Thyroid gland (tissue), 4 donors: ENCODE data around the gene TMEM126A. TPM values are rescaled to one million over a fixed set of nuclear protein-coding genes. Genes with fewer than 3 reads are reported as not detected.

Experiments used
- DNase-seq, 2 donors: peaks; one replicate each; pipeline ENCODE4 v3.0.0-alpha.2; 2019
- H3K27ac ChIP-seq, 3 donors: fragments of 200-600 bp; sonication (generic); 1 replicate in 2 of 3; 2 replicates in 1 of 3; pipeline ENCODE4 v1.5.1; 2016 to 2019; ENCODE audit warnings: mild to moderate bottlenecking in 1 of 3, moderate library complexity in 1 of 3
- H3K27me3 ChIP-seq: fragments of 200-600 bp; sonication (generic); one replicate; pipeline ENCODE4 v1.5.1; 2019
- H3K36me3 ChIP-seq, 2 donors: fragments of 200-600 bp; sonication (generic); one replicate each; pipeline ENCODE4 v1.5.1; 2016 to 2019
- H3K4me1 ChIP-seq, 2 donors: fragments of 200-600 bp; sonication (generic); one replicate each; pipeline ENCODE4 v1.5.1; 2017 to 2019
- H3K4me3 ChIP-seq, 3 donors: fragments of 200-600 bp; sonication (generic); replicated peaks in 1 of 3; 1 replicate in 2 of 3; 2 replicates in 1 of 3; pipeline ENCODE4 v1.5.1; 2016; ENCODE audit warnings: mild to moderate bottlenecking in 1 of 3
- H3K9me3 ChIP-seq: fragments of 200-600 bp; sonication (generic); one replicate; pipeline ENCODE4 v1.5.1; 2017
- CTCF ChIP-seq, 6 experiments: fragments of 200-600 bp in 3 of 6; fragments of 450-650 bp in 3 of 6; sonication (generic) in 3 of 6; IDR thresholded peaks; one replicate each; pipeline ENCODE4 v1.5.1; 2016 to 2019; ENCODE audit warnings: antibody characterized with exemption in 6 of 6, mild to moderate bottlenecking in 2 of 6, inconsistent platforms in 1 of 6, moderate library complexity in 1 of 6
- POLR2A ChIP-seq, 2 donors: fragments of 450-650 bp; IDR thresholded peaks; one replicate each; pipeline ENCODE4 v1.6.1; 2017; ENCODE audit warnings: antibody characterized with exemption in 2 of 2, mild to moderate bottlenecking in 2 of 2, moderate library complexity in 1 of 2
- WGBS, 2 donors: methylation state at CpG; one replicate each; pipeline ENCODE4 v1.1.5; 2017; 5-methylcytosine and 5-hydroxymethylcytosine counted together
- intact Hi-C: fragments of 100-400 bp; cut with DNase I; formaldehyde crosslinking; loops from one replicate; pipeline ENCODE4 v1.15.1; 2023
- total RNA-seq, 4 donors: library from RNA; depleted of rRNA; stranded (reverse); fragments of >200 nt; gene quantifications; one replicate each; pipeline ENCODE4 v1.2.3, GENCODE V29; 2016

TMEM126A gene
- total RNA-seq, 4 donors from 2014 or later, result 24.1 to 31.7 (median 27.1) TPM

GRCh38 chr11:85685125-85685819 lies 37.5 kb downstream of the TMEM126A start:
- intact Hi-C loops, result no loop called here
- Histone ChIP-seq H3K4me3 (peak overlapping the region in 1 of 3 donors; percentile 7), H3K4me1 (peaks cover 4 to 5% of the 10 kb centered on the region in 2 donors), H3K27me3 (no peaks in the 10 kb centered on the region), H3K36me3 (no peaks in the 10 kb centered on the region), H3K9me3 (no peaks in the 10 kb centered on the region), H3K27ac (no peak overlapping the region)
- TF ChIP-seq POLR2A (IDR thresholded peaks at IDR 0.05) (no peak), CTCF (IDR thresholded peaks at IDR 0.05) (no peak)
- 68 to 72% methylated on average over 15 of the region's 15 CpGs for WGBS, 2 donors
- DNase-seq, result no peak

GRCh38 chr11:85685820-85686459 lies 38.2 kb downstream of the TMEM126A start, which contains the start of gene CCDC89:
Gene CCDC89, minus strand, starts transcription at chr11:85686195. Its CDS starts 65 bp downstream, at chr11:85686130.
- no peak for TF ChIP-seq CTCF (IDR thresholded peaks at IDR 0.05)
- no peak for TF ChIP-seq POLR2A (IDR thresholded peaks at IDR 0.05)
- Histone ChIP-seq H3K27ac (no peak within 1 kb of the TSS), H3K36me3 (no peaks in the 10 kb centered on the region), H3K4me3 (peak within 1 kb of the TSS in 1 of 3 donors; percentile 7), H3K27me3 (no peaks in the 10 kb centered on the region), H3K9me3 (no peaks in the 10 kb centered on the region), H3K4me1 (peaks cover 4 to 5% of the 10 kb centered on the region in 2 donors)
- peak; percentile 15 to 22 for DNase-seq
- intact Hi-C loops, result no loop called here
- 50 to 59% methylated on average over 13 of the region's 13 CpGs for WGBS, 2 donors

GRCh38 chr11:85694385-85694980 lies 46.7 kb downstream of the TMEM126A start:
- H3K4me3 ChIP-seq, result no peak overlapping the region

GRCh38 chr11:85695546-85695945 lies 47.8 kb downstream of the TMEM126A start:
- no peaks in the 10 kb centered on the region for H3K36me3 ChIP-seq
- H3K4me3 ChIP-seq, result no peak overlapping the region
- DNase-seq, result no peak
- H3K27ac ChIP-seq, result no peak overlapping the region
- no peak for TF ChIP-seq POLR2A (IDR thresholded peaks at IDR 0.05)
- no peak for TF ChIP-seq CTCF (IDR thresholded peaks at IDR 0.05)
- H3K9me3 ChIP-seq, result no peaks in the 10 kb centered on the region
- intact Hi-C loops, result no loop called here
- no peaks in the 10 kb centered on the region for H3K4me1 ChIP-seq
- no peaks in the 10 kb centered on the region for H3K27me3 ChIP-seq

More at GRCh38 chr11:85694385-85694980, 46.7 kb downstream of the TMEM126A start:
- TF ChIP-seq POLR2A (IDR thresholded peaks at IDR 0.05), result no peak
- peak in 2 of 6 experiments; percentile 19 to 29 for TF ChIP-seq CTCF (IDR thresholded peaks at IDR 0.05)
- intact Hi-C loops, result no loop called here
- H3K4me1 ChIP-seq, result no peaks in the 10 kb centered on the region
- DNase-seq, result no peak
- 98 to 100% methylated on average over 1 of the region's 1 CpG for WGBS, 2 donors
- no peak overlapping the region for H3K27ac ChIP-seq
- no peaks in the 10 kb centered on the region for H3K9me3 ChIP-seq
- H3K27me3 ChIP-seq, result no peaks in the 10 kb centered on the region
- H3K36me3 ChIP-seq, result no peaks in the 10 kb centered on the region

GRCh38 chr11:85697747-85698146 lies 50.0 kb downstream of the TMEM126A start:
- Histone ChIP-seq H3K9me3 (no peaks in the 10 kb centered on the region), H3K4me3 (no peak overlapping the region), H3K4me1 (no peaks in the 10 kb centered on the region), H3K36me3 (no peaks in the 10 kb centered on the region), H3K27me3 (no peaks in the 10 kb centered on the region), H3K27ac (no peak overlapping the region)
- 93 to 94% methylated on average over 2 of the region's 2 CpGs for WGBS, 2 donors
- intact Hi-C loops, result no loop called here
- TF ChIP-seq CTCF (IDR thresholded peaks at IDR 0.05), result no peak
- no peak for TF ChIP-seq POLR2A (IDR thresholded peaks at IDR 0.05)
- no peak for DNase-seq
